Uterus (tissue), 4 donors: Measurements from ENCODE around the gene AGMO. TPM values are rescaled to one million over a fixed set of nuclear protein-coding genes. Genes with fewer than 3 reads are reported as not detected.

Source experiments
- DNase-seq, 2 donors: peaks; one replicate each; pipeline ENCODE4 v3.0.0-alpha.2; 2019 to 2020
- H3K27ac ChIP-seq, 2 donors: fragments of 200-600 bp; sonication (generic); 1 replicate in 1 of 2; 2 replicates in 1 of 2; pipeline ENCODE4 v1.5.1; 2016 to 2018
- H3K27me3 ChIP-seq, 2 donors: fragments of 200-600 bp; sonication (generic); one replicate each; pipeline ENCODE4 v1.5.1; 2018 to 2019; ENCODE audit warnings: control low read depth in 1 of 2
- H3K36me3 ChIP-seq, 2 donors: fragments of 200-600 bp; sonication (generic); one replicate each; pipeline ENCODE4 v1.5.1; 2019; ENCODE audit warnings: control low read depth in 1 of 2
- H3K4me1 ChIP-seq, 2 donors: fragments of 200-600 bp; sonication (generic); one replicate each; pipeline ENCODE4 v1.5.1; 2018 to 2019; ENCODE audit warnings: control low read depth in 1 of 2
- H3K4me3 ChIP-seq, 2 donors: fragments of 200-600 bp; sonication (generic); 1 replicate in 1 of 2; 2 replicates in 1 of 2; pipeline ENCODE4 v1.5.1; 2018 to 2019; ENCODE audit warnings: mild to moderate bottlenecking in 1 of 2
- H3K9me3 ChIP-seq, 2 donors: fragments of 200-600 bp; sonication (generic); one replicate each; pipeline ENCODE4 v1.5.1; 2019; ENCODE audit warnings: control low read depth in 1 of 2
- POLR2A ChIP-seq, 2 donors: fragments of 450-650 bp; IDR thresholded peaks; one replicate each; pipeline ENCODE4 v1.6.1; 2016; ENCODE audit warnings: antibody characterized with exemption in 2 of 2, mild to moderate bottlenecking in 1 of 2, moderate library complexity in 1 of 2
- intact Hi-C: fragments of 100-400 bp; cut with DNase I; formaldehyde crosslinking; loops from one replicate; pipeline ENCODE4 v1.15.1; 2023; ENCODE audit warnings: low total_unique reads
- total RNA-seq, 4 donors: library from RNA; depleted of rRNA in 3 of 4; stranded (reverse); fragments of >200 nt in 3 of 4; gene quantifications; one replicate each; pipeline versions ENCODE4 v1.1.0 to v1.2.4, GENCODE V29; 2014 to 2023
- TF ChIP-seq, protein P1 (sequence below), 4 experiments: fragments of 200-600 bp in 2 of 4; fragments of 450-650 bp in 2 of 4; sonication (generic) in 2 of 4; IDR thresholded peaks; one replicate each; pipeline ENCODE4 v1.5.1; 2016 to 2019; ENCODE audit warnings: antibody characterized with exemption in 4 of 4, mild to moderate bottlenecking in 2 of 4, moderate library complexity in 1 of 4
- donor health status: DM: yes; HTN: yes; CAD: no.

Gene AGMO
- total RNA-seq, 4 donors from 2014 or later = 0.24 to 1.5 TPM; not detected in 2

DNA sequence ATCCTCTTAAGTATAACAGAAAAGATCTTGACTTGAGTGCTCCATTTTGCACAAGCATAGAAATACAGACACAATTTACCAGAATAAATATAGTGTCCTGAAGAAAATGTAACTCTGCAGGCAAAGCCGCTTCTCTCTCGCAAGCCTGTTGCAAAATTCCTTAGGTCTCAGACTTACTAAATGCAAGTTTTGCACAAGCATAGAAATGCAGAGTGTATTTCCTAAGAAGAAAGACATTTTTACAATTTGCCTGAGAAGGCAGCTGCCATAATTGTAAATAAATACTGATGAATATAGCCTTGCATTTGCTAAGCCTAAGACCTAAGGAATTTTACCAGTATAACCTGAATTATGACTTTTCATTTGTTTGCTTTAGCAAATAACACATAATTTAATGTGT is 67.1 kb downstream of the AGMO start:
- DNase-seq = no peak
- H3K27ac ChIP-seq = no peak overlapping the region

DNA sequence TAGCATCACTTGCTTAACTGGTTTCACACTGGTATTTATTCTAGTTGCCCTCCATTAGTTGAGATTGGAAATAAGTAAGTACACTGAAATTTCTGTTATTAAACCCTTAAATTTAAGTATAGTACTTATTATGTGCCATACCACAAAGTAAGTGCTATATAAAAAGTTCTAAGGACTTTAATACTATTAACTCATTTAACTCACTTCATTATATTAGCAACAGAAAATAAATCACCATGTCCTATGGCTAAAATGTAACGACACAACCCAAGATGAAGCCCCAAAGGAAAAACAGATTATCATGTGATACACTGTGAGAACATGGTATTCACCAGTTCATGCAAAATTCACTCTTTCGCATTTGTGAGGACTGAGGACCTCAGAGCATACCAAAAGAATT is 70.5 kb downstream of the AGMO start:
- Histone ChIP-seq H3K27me3 (no peaks in the 10 kb centered on the region), H3K27ac (no peak overlapping the region), H3K36me3 (no peaks in the 10 kb centered on the region), H3K9me3 (no peaks in the 10 kb centered on the region), H3K4me1 (peaks cover 0 to 5% of the 10 kb centered on the region in 2 donors), H3K4me3 (no peak overlapping the region)
- intact Hi-C loops = no loop called here
- no peak for TF ChIP-seq POLR2A (IDR thresholded peaks at IDR 0.05)
- TF ChIP-seq, protein P1, sequence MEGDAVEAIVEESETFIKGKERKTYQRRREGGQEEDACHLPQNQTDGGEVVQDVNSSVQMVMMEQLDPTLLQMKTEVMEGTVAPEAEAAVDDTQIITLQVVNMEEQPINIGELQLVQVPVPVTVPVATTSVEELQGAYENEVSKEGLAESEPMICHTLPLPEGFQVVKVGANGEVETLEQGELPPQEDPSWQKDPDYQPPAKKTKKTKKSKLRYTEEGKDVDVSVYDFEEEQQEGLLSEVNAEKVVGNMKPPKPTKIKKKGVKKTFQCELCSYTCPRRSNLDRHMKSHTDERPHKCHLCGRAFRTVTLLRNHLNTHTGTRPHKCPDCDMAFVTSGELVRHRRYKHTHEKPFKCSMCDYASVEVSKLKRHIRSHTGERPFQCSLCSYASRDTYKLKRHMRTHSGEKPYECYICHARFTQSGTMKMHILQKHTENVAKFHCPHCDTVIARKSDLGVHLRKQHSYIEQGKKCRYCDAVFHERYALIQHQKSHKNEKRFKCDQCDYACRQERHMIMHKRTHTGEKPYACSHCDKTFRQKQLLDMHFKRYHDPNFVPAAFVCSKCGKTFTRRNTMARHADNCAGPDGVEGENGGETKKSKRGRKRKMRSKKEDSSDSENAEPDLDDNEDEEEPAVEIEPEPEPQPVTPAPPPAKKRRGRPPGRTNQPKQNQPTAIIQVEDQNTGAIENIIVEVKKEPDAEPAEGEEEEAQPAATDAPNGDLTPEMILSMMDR (IDR thresholded peaks at IDR 0.05) = no peak
- no peak for DNase-seq

More for the DNA sequence above, 67.1 kb downstream of the AGMO start:
- H3K4me1 ChIP-seq = peaks cover 0 to 3% of the 10 kb centered on the region in 2 donors
- H3K27me3 ChIP-seq = no peaks in the 10 kb centered on the region
- intact Hi-C loops = no loop called here
- no peaks in the 10 kb centered on the region for H3K9me3 ChIP-seq
- H3K4me3 ChIP-seq = no peak overlapping the region
- no peaks in the 10 kb centered on the region for H3K36me3 ChIP-seq
- TF ChIP-seq, protein P1 (IDR thresholded peaks at IDR 0.05) = no peak
- no peak for TF ChIP-seq POLR2A (IDR thresholded peaks at IDR 0.05)

GRCh38 chr7:15490291-15490690 is 71.5 kb downstream of the AGMO start:
- H3K9me3 ChIP-seq = no peaks in the 10 kb centered on the region
- no peak overlapping the region for H3K4me3 ChIP-seq
- no peak for DNase-seq
- no peaks in the 10 kb centered on the region for H3K27me3 ChIP-seq
- TF ChIP-seq POLR2A (IDR thresholded peaks at IDR 0.05) = no peak
- TF ChIP-seq, protein P1 (IDR thresholded peaks at IDR 0.05) = no peak
- intact Hi-C loops = no loop called here
- peaks cover 0 to 5% of the 10 kb centered on the region in 2 donors for H3K4me1 ChIP-seq
- no peaks in the 10 kb centered on the region for H3K36me3 ChIP-seq
- H3K27ac ChIP-seq = peak overlapping the region in 1 of 2 donors; percentile 28

GRCh38 chr7:15489861-15490260 is 72.0 kb downstream of the AGMO start:
- intact Hi-C loops = no loop called here
- Histone ChIP-seq H3K4me1 (peaks cover 0 to 5% of the 10 kb centered on the region in 2 donors), H3K27ac (peak overlapping the region in 1 of 2 donors; percentile 28), H3K36me3 (no peaks in the 10 kb centered on the region), H3K27me3 (no peaks in the 10 kb centered on the region), H3K4me3 (no peak overlapping the region), H3K9me3 (no peaks in the 10 kb centered on the region)
- TF ChIP-seq POLR2A (IDR thresholded peaks at IDR 0.05) = no peak
- TF ChIP-seq, protein P1 (IDR thresholded peaks at IDR 0.05) = no peak
- DNase-seq = no peak

DNA sequence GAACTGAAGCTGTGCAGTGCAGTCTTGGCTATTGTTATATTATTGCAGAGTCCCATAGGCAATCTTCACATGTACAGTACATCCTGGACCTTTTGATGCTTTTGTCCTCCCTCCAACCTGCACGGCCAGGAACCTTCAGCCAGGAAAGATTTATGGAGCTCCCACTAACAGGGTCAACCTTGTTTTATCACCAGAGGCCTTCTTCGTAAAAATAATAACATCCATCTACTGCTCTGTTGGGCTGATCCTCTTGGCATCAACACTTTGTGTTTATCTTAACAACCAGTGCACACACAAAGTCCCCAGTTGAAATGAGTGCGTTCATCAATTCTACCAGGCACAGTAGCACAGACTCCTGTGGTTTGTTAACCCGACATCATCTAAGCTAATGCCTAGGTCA is 72.4 kb downstream of the AGMO start:
- H3K27me3 ChIP-seq = no peaks in the 10 kb centered on the region
- H3K4me1 ChIP-seq = peaks cover 0 to 5% of the 10 kb centered on the region in 2 donors
- H3K9me3 ChIP-seq = no peaks in the 10 kb centered on the region
- intact Hi-C loops = no loop called here
- H3K4me3 ChIP-seq = no peak overlapping the region
- no peak overlapping the region for H3K27ac ChIP-seq
- DNase-seq = peak; percentile 28 to 44
- TF ChIP-seq, protein P1 (IDR thresholded peaks at IDR 0.05) = no peak
- no peak for TF ChIP-seq POLR2A (IDR thresholded peaks at IDR 0.05)
- H3K36me3 ChIP-seq = no peaks in the 10 kb centered on the region
